ENCODE data around the gene SH3PXD2B.
"Not testable (repeated sequence)": the region's sequence is repeated elsewhere in the genome, so short reads cannot be mapped to it uniquely, and the experiment has no call there.

The SH3PXD2B gene

GRCh38 chr5:172342918-172343317, 111.4 kb downstream of the SH3PXD2B start:
- no peak for TF ChIP-seq CTCF (IDR thresholded peaks at IDR 0.05; ENCODE audit: extremely low read depth, missing control alignments)
- DNase-seq (ENCODE audit: low spot score): no peak

GRCh38 chr5:172339264-172340180, 114.8 kb downstream of the SH3PXD2B start:
- no peak for DNase-seq (ENCODE audit: low spot score)
- TF ChIP-seq CTCF (IDR thresholded peaks at IDR 0.05; ENCODE audit: extremely low read depth, missing control alignments): no peak

DNA sequence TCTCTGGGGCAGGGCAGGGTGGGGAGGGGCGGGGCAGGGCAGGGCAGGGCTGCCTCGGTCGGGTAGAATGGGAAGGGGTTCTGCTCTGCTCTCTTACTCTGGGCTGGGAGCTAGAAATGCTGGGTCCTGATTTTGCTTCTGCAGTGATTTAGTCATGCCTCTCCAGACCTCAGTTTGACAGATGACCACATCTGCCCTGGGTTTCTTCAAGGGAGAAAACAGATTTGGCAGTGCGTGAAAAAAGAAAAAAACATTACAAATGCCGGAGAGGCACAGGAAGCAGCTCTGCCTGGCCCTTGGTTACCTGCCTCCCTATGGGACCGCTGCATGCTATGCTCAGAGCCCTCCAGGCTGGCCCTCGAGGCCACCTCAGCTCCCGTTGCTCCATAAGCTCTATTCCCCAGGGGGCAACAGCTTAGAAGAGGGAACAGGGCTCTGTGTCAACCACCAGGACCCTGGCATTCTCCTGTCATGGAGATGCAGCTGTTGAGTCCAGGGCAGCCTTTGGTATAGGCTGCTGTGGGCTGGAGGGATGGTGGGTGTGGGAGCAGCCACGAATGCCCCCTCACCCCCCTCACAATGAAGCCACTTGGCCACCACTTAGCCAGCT, 117.5 kb downstream of the SH3PXD2B start:
- no peak for DNase-seq (ENCODE audit: low spot score)
- no peak for TF ChIP-seq CTCF (IDR thresholded peaks at IDR 0.05; ENCODE audit: extremely low read depth, missing control alignments)

DNA sequence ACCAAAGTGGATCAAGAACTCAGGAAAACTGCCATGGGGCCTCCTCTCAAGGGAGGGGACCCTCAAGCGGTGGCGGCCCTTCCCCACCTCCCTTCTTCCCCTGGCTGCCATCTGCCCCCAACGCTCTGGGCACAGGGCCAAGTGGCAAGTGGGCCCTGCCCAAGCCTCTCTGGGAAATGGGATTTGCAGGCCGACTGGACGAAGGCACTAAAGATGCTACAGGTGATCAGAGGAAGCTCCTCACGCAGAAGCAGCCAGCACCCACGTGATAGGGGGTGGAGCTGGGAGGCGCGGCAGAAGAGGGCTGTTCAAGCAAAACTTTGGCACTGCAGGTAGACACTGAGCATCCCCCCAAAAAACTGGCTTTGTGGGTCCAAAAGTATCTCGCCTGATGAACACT, 118.1 kb downstream of the SH3PXD2B start:
- no peak for TF ChIP-seq CTCF (IDR thresholded peaks at IDR 0.05; ENCODE audit: extremely low read depth, missing control alignments)
- DNase-seq (ENCODE audit: low spot score): no peak

GRCh38 chr5:172335721-172336120, 118.6 kb downstream of the SH3PXD2B start:
- no peak for DNase-seq (ENCODE audit: low spot score)
- no peak for TF ChIP-seq CTCF (IDR thresholded peaks at IDR 0.05; ENCODE audit: extremely low read depth, missing control alignments)

GRCh38 chr5:172334641-172335040, 119.7 kb downstream of the SH3PXD2B start:
- TF ChIP-seq CTCF (IDR thresholded peaks at IDR 0.05; ENCODE audit: extremely low read depth, missing control alignments): no peak
- DNase-seq (ENCODE audit: low spot score): no peak

GRCh38 chr5:172334196-172334595, 120.1 kb downstream of the SH3PXD2B start:
- TF ChIP-seq CTCF (IDR thresholded peaks at IDR 0.05; ENCODE audit: extremely low read depth, missing control alignments): no peak
- no peak for DNase-seq (ENCODE audit: low spot score)

- DNase-seq (ENCODE audit: low spot score): not testable (repeated sequence)
These were observed 127.4 kb downstream of the SH3PXD2B start for GRCh38 chr5:172326901-172327300.
